HS-27A (cell line): ENCODE measurements around the gene GIT1.
"Not testable (repeated sequence)": the region's sequence is repeated elsewhere in the genome, so short reads cannot be mapped to it uniquely, and the experiment has no call there.

ENCODE experiments used
- DNase-seq: peaks from one replicate; pipeline ENCODE4 v3.0.0-alpha.2; 2012; ENCODE audit warnings: low read depth, missing footprints

GIT1 gene

DNA sequence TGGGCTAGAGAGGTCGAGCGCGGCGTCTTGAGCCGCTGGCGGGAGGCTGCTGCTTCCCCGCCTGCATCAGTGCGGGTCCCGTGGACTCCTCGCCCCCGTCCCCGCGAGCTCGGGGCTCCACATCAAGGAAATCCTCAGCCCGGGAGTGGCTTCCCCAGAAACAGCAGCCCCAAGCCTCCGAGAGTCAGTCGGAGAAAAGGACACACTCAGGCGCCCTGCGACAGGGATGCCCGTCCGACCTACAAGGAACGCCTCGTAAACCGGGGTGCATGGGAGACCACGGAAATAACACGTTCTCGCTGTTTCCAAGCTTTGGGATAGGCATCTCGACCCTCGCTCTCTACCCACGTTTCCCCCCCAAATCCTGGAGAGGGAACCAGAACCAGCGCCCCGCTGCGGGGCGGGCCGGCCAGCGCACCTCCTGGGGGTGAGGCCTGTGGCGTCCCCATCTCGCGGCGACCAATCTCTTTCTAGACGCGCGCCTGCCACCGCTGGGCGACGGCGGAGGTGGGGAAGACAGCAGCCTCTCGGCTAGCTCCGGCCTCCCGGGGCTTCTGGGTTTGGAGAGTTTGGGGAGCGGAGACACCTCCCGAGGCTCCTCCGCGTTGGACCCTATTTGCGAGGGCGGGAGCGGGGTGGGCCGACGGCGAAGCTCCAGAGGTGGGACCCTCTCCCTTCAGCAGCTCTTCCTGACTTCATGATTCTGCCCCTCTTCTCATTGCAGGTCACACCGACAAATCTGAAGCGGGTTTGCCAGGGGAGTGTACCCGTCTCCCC, 21.7 kb downstream of the GIT1 start:
- DNase-seq, result no peak

DNA sequence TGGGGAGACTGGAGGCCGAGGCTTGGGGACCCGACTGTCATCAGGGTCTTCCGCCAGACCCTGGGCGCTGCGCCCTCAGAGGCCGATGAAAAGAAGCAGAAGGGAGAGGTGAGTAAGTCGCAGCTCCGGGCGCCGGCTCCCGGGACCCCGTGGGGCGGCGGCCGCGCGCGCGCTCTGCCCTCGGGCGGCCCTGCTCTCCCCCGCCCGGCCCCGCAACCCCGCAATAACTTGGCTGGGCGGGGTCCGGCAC, 22.2 kb downstream of the GIT1 start:
- no peak for DNase-seq

GRCh38 chr17:29566473-29567303, 22.8 kb downstream of the GIT1 start, which contains the start of gene ABHD15:
ABHD15 (minus strand) TSS chr17:29567037; CDS start chr17:29566966, 71 bp downstream.
- DNase-seq, result no peak

- no peak for DNase-seq
Observed at GRCh38 chr17:29565643-29566472, 23.6 kb downstream of the GIT1 start.

GRCh38 chr17:29563816-29564215, 25.6 kb downstream of the GIT1 start:
- no peak for DNase-seq

GRCh38 chr17:29562615-29563014, 26.8 kb downstream of the GIT1 start:
- DNase-seq, result no peak

DNA sequence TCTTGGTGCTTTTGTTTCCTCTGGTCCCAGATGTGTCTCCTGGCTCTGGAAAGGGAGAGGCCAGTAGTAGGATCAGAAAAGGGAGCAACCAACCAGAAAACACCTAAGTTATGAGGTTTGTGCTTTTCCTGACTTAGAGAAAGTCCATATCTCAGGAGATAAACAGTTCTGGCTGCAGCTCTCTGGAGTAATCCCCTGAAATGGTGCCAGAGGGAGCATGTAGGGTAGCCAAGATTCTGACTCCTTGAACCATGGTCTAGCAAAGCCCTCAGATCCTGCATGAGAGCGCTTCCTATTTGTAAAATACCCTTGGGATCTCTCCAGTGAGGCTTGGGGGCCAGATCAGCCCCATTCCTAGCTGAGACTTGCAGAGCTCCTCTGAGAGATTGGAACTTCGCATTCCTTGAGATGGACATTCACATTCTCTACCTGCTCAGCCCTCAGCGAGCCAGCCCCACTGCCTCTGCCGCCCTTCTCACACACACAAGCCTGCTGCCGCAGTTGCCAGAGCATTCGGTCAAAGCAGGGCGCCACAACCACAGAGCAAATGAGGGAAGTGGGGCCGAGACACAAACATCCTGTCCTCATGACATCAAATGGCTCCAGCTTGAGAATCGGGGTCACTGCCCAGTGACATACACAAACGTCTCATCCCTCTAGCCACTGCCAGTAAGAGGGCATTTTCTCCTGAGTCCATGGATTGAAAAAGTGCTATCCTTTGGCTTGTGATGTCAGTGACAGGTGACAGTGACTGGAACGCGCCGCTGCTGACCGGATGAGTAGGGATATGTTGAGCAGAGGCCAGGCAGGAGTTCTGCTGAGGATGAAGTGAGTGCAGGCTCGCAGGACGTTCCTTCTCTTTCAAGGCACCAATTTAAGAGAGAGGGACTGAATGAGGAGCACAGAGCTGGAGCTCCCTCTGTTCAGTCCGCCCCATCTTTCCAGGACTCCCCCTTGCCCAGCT, 27.6 kb downstream of the GIT1 start:
- DNase-seq, result no peak

GRCh38 chr17:29560316-29560715, 29.1 kb downstream of the GIT1 start:
- no peak for DNase-seq

DNA sequence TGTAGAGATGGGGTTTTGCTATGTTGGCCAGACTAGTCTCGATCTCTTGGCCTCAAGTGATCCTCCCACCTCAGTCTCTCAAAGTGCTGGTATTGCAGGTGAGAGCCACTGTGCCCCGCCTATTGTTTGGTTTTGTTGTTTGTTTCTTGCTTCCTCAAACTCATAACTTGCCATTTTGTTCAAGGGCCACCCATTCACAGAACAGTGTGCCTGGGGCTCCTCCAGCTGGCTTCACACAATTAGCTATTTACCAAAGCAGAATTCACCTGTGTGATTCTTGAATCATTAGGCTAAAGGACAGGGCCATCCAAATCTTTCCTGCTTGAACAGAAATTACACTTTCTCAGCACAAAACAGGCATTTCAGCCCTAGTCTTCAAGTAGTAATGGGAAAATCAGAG, 29.8 kb downstream of the GIT1 start:
- no peak for DNase-seq

- not testable (repeated sequence) for DNase-seq
Observed at GRCh38 chr17:29558139-29558538, 31.3 kb downstream of the GIT1 start.

DNA sequence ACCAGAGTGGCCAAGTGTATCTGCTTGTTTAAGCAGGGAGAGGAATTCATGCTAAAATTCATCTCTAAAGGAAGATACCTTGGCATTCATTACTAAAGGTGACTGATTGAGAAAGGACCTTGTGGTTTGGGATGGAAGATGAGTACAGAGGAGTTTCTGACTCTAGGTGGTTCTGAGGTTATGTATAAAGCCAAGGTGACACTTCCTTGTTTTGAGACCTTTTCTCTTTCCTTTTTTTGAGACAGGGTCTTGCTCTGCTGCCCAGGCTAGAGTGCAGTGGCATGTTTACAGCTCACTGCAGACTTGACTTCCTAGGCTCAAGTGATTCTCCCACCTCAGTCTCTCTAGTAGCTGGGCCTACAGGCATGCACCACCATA, 31.7 kb downstream of the GIT1 start:
- DNase-seq, result no peak

DNA sequence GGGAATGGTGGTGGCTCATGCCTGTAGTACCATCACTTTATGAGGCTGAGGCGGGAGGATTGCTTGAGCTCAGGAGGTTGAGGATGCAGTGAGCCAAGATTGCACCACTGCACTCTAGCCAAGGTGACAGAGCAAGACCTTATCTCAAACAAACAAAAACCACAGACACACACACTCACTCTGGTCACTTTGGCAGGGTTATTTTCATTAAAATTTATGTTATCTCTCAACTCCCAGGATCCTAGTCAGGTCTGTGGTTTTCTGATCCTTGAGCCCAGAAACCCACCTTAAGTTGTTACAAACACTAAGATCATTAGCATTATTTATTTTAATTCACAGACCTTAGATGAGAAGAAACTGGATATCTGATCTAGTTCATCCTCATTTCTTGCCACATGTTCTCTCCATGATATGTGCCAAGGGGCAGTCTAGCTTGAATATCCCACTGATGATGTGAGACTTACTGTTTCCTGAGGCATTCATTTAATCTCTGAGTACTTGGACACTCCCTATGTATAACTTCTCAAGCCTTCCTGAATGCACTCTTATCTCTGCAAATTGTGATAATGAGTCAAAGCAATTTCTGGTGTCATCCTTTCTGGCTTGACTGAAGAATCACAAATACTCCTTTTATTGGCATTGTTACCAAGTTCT, 32.2 kb downstream of the GIT1 start:
- no peak for DNase-seq

DNA sequence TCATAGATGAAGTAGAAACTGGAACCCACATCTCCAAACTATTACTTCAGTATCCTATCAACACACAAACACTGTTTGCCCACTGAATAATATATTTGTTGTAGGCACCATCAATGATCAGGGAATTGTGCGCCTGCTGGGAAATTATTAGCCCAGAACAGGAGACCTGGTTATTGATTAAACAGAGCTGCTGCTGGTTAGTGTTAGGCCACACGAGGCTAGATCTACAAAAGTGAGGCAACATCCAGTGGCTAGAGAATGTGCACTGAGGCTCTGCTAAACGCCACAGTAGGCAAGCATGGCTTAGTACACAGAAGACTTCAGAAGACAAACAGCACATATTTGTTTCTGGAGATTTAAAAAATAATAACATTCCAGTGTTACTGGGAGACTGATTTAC, 33.6 kb downstream of the GIT1 start:
- DNase-seq, result no peak

DNA sequence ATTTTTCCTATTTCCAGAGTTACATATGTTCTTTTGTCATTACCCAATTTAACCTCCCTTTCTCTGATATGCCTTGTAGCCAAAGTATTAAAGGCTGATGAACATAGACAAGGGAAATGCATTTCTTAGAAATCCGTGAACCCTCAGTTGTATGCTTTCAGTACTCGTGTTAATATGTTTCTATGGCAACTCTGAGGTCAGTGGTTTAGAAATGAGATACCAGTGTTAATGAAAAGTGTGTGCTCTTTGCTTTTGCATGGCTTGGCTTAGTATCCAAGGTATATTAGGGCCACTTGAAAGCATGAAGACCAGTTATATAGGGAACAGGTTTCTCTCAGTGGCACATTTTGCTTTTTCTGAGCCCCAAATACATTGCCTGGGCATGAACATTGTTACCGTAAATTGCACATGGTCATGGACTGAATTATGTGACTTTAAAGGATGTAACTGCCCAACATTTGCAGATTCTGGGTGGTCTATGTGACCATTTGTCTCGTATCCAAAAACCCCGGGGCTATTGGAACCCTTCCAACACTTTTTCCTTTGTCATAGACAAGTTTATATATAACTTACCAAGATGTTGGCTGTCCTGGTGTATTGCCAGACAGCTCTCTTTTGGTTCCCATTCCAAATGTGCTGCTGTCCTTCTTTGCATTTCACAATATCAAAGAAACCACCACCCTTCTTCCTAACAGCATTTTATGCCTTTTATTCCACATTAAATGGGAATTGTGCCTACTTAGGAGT, 40.1 kb downstream of the GIT1 start:
- no peak for DNase-seq

DNA sequence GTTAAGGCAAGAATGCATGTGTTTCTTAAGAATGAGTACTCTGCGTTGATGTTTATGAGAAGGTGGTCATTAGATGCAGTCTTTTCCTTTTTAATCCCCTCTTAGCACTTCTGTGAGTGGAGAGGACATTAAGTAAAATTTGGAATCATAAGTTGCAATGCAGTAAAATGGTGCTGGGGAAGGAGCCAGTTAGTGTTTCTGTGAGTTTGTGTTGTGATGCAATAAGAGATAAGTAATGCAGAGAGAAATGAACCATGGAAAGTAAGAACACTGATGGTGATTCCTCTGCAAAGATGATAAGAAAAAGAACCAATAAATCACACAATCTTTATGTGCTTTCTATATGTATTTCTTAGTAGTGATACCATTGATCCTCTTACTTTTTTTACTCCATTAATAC, 42.6 kb downstream of the GIT1 start:
- no peak for DNase-seq

- no peak for DNase-seq
Observed at GRCh38 chr17:29546085-29546484, 43.4 kb downstream of the GIT1 start.

DNA sequence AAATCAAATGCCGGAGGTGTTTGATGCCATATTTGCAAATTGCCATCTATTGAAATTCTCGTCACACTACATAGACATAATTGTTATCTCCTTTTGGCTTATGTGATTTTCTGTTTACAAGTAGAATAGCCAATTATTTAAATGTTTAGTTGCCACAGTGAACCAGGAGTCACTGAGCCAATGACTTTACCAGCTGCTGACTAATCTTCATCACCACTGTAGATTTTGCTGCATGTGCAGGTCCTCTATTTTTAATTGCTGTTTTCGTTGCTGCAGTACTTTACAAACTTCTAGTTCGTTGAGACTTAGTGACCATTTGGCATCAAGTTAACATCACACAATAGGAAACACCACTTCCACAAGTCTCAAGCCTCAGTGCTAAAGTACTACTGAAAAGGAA, 45.4 kb downstream of the GIT1 start:
- no peak for DNase-seq

DNA sequence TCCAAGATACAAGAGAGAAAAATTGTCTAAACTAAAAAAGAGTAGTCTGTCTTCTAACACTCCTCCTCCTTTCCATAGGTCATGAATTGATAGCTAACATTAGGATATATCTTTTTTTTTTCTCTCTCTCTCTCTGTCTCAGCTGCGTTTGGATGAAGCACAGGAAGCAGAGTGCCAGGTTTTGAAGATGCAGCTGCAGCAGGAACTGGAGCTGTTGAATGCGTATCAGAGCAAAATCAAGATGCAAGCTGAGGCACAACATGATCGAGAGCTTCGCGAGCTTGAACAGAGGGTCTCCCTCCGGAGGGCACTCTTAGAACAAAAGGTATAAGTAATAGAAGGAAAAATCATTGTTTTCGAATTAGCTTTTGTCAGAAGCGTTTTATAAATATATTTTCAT, 55.5 kb downstream of the GIT1 start:
- DNase-seq, result no peak

DNA sequence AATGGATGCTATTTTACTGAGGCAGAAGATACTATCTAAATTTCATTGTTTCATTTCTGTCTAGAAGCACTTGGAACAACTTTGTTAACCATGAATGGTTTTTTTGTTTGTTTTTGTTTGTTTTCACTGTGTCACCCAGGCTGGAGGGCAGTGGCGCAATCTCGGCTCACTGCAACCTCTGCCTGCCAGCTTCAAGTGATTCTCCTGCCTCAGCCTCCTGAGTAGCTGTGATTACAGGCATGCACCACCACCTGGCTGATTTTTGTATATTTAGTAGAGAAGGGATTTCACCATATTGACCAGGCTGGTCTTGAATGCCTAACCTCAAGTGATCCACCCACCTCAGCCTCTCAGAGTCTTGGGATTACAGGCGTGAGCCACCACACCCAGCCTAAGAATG, 63.1 kb downstream of the GIT1 start:
- no peak for DNase-seq

DNA sequence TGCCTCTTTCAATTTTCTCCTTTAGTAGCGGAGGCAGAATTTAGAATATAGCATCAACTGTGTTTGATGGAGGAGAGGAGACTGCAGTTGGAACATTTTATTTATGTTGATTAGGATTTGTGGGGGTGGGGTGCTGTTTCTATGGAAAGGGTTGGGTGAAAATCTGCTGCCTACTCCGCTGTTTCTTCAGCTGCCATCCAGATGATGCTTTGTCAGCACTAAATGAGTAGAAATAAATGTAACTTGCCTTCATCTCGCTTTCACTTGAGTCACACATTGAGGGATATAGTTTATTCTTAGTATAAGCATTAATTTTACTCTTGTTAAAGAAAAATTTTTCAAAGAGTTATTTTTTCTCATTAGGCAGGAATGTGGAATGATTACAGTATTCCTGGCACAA, 64.8 kb downstream of the GIT1 start:
- no peak for DNase-seq
